Measurements from ENCODE around the gene FAM53B.

DNA sequence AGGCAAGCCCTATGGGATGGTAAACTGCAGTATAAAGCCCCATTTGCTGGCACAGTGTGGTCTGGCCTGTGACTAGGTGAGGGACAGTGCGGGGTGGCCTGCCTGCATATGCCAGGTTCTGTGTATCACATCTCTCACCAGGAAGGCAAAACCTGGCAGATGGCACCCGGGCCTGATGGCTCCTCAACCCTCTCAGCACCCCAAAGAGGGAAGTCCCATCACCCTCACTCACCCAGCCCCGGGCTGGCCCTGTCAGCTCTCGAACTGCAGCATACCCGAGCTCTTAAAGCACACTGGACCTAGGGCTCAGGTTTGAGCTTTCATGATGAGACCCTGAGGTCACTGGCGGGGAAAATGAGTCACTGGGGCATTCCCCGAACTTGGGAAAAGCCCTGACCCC is 152.1 kb downstream of the FAM53B start:
- TF ChIP-seq GATA2 (IDR thresholded peaks at IDR 0.05; ENCODE audit: low read depth, low read length) (no peak), GATA3 (IDR thresholded peaks at IDR 0.05; ENCODE audit: low read depth, low read length) (no peak)

Measured in SH-SY5Y (cell line).